ENCODE results near the gene SLC41A3. TPM values are rescaled to one million over a fixed set of nuclear protein-coding genes. Genes with fewer than 3 reads are reported as not detected.
A peak's percentile ranks its signal among the peaks of the same experiment; 100 is the strongest.

The SLC41A3 gene
- total and polyA plus RNA-seq, 7 donors = 5.1 to 59.5 (median 28.9) TPM

GRCh38 chr3:126104028-126104635 lies 20.2 kb upstream of the SLC41A3 start:
- H3K27me3 ChIP-seq = no peaks in the 10 kb centered on the region
- 86 to 93% methylated on average over 7 of the region's 7 CpGs for WGBS, 2 donors
- H3K27ac ChIP-seq = no peak overlapping the region
- H3K36me3 ChIP-seq = no peaks in the 10 kb centered on the region
- intact Hi-C loops (cut with DNase I) = no loop called here
- peaks cover 0 to 19% (median 17%) of the 10 kb centered on the region in 4 donors for H3K4me1 ChIP-seq
- peak; percentile 63 for DNase-seq
- TF ChIP-seq POLR2AphosphoS5 (IDR thresholded peaks at IDR 0.05) = no peak
- no peak for TF ChIP-seq POLR2A (IDR thresholded peaks at IDR 0.05)
- TF ChIP-seq EP300 (IDR thresholded peaks at IDR 0.05) = no peak
- TF ChIP-seq, protein P1, sequence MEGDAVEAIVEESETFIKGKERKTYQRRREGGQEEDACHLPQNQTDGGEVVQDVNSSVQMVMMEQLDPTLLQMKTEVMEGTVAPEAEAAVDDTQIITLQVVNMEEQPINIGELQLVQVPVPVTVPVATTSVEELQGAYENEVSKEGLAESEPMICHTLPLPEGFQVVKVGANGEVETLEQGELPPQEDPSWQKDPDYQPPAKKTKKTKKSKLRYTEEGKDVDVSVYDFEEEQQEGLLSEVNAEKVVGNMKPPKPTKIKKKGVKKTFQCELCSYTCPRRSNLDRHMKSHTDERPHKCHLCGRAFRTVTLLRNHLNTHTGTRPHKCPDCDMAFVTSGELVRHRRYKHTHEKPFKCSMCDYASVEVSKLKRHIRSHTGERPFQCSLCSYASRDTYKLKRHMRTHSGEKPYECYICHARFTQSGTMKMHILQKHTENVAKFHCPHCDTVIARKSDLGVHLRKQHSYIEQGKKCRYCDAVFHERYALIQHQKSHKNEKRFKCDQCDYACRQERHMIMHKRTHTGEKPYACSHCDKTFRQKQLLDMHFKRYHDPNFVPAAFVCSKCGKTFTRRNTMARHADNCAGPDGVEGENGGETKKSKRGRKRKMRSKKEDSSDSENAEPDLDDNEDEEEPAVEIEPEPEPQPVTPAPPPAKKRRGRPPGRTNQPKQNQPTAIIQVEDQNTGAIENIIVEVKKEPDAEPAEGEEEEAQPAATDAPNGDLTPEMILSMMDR (IDR thresholded peaks at IDR 0.05) = no peak
- H3K4me3 ChIP-seq = no peak overlapping the region
- H3K9me3 ChIP-seq = peaks cover 0 to 2% (median 0%) of the 10 kb centered on the region in 4 donors

DNA sequence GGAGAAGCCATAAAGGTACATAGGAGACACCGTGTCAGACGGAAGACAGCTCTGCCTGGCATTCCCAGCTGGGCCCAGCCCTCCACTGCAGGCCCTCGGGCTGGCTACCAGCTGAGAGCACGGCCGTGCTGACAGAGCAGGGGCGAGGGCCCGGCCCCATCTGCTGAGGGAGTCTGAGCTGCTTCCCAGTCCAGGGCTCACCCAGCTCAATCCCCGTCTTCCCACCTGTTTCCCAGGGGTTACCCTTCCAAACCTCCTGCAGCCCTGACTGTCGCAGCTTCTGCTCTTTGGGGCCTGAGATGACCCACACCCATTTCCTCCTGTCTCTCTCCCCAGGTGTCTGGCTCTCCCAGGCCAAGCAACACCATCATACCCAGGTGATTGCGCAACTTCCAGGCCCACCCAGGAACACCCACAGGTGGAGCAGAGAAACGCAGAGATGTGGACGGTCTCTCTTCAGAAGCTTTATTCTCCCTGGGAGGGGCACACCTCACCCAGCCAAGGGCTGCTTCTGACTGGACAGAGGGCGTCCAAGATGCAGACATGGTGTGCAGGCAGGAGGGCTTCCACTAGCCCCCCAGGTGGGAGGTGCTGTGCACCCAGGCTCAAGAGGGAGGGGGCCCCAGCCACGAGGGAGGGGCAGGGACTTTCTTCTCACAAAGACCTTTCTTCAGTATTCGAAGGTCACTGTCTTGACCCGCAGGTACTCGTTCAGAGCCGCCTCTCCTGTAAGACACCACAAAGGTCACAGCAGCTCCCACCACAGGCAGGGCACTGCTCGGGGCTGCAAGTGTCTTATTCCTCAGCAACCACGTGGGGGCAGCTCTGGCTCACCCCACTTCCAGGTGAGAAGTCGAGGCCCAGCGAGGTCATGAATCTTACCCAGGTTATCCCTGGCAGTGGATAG lies 19.4 kb upstream of the SLC41A3 start:
- Histone ChIP-seq H3K4me3 (no peak overlapping the region), H3K36me3 (no peaks in the 10 kb centered on the region), H3K27me3 (no peaks in the 10 kb centered on the region), H3K27ac (peak overlapping the region; percentile 68 to 80 (median 76)), H3K4me1 (peaks cover 0 to 19% (median 17%) of the 10 kb centered on the region in 4 donors), H3K9me3 (peaks cover 0 to 2% (median 0%) of the 10 kb centered on the region in 4 donors)
- 82 to 85% methylated on average over 22 of the region's 22 CpGs for WGBS, 2 donors
- TF ChIP-seq POLR2AphosphoS5 (IDR thresholded peaks at IDR 0.05) = no peak
- TF ChIP-seq, protein P1 (IDR thresholded peaks at IDR 0.05) = no peak
- TF ChIP-seq EP300 (IDR thresholded peaks at IDR 0.05) = no peak
- no peak for TF ChIP-seq POLR2A (IDR thresholded peaks at IDR 0.05)
- peak; percentile 58 for DNase-seq
- intact Hi-C loops (cut with DNase I) = no loop called here

DNA sequence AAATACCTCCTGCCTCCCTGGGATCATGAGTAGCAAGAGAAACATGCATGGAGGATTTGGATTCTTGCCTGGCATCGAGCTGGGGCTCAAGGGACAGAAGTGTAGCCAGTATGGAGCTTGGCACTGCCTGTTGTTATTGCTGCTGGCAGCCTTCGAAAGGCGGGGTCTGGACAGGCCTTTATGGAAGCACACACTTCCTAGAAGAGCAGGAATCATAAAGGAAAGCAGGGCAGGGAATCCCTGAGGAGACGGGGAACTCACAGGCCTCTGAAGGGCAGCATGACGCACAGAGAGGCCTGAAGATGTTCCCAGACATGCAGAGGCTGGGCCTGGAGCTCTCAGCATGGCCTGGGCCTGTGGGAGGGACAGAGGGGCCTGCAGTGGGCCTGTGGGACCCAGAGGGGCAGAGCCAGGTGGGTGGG lies 18.6 kb upstream of the SLC41A3 start:
- H3K36me3 ChIP-seq = no peaks in the 10 kb centered on the region
- peak; percentile 85 for DNase-seq
- WGBS, 2 donors = 22 to 56% methylated on average over 5 of the region's 5 CpGs
- H3K4me3 ChIP-seq = no peak overlapping the region
- H3K27me3 ChIP-seq = no peaks in the 10 kb centered on the region
- intact Hi-C loops (cut with DNase I) = no loop called here
- peaks cover 0 to 2% (median 0%) of the 10 kb centered on the region in 4 donors for H3K9me3 ChIP-seq
- H3K27ac ChIP-seq = peak overlapping the region; percentile 68 to 80 (median 76)
- peak in 2 of 4 donors; percentile 39 to 47 for TF ChIP-seq POLR2AphosphoS5 (IDR thresholded peaks at IDR 0.05)
- TF ChIP-seq, protein P1 (IDR thresholded peaks at IDR 0.05) = no peak
- peaks cover 0 to 19% (median 17%) of the 10 kb centered on the region in 4 donors for H3K4me1 ChIP-seq

GRCh38 chr3:126102011-126102410 lies 18.1 kb upstream of the SLC41A3 start:
- WGBS, 2 donors = 83 to 85% methylated on average over 8 of the region's 8 CpGs
- H3K27me3 ChIP-seq = no peaks in the 10 kb centered on the region
- peaks cover 0 to 2% (median 0%) of the 10 kb centered on the region in 4 donors for H3K9me3 ChIP-seq
- H3K36me3 ChIP-seq = no peaks in the 10 kb centered on the region
- DNase-seq = peak; percentile 60
- TF ChIP-seq POLR2AphosphoS5 (IDR thresholded peaks at IDR 0.05) = no peak
- TF ChIP-seq, protein P1 (IDR thresholded peaks at IDR 0.05) = no peak
- no peak for TF ChIP-seq EP300 (IDR thresholded peaks at IDR 0.05)
- TF ChIP-seq POLR2A (IDR thresholded peaks at IDR 0.05) = no peak
- peaks cover 0 to 19% (median 17%) of the 10 kb centered on the region in 4 donors for H3K4me1 ChIP-seq
- H3K27ac ChIP-seq = peak overlapping the region; percentile 68 to 80 (median 76)
- intact Hi-C loops (cut with DNase I) = no loop called here
- no peak overlapping the region for H3K4me3 ChIP-seq
